GM18505 (cell line): ENCODE results near the gene RGP1.

Source experiments
- ATAC-seq: cut with Tn5 transposase; IDR thresholded peaks from one replicate; pipeline ENCODE4 v1.9.1; 2021; ENCODE audit not compliant: unreplicated experiment
- POLR2A ChIP-seq: IDR thresholded peaks from 4 replicates; pipeline ENCODE4 v1.6.1; 2011; ENCODE audit warnings: borderline replicate concordance; ENCODE audit not compliant: insufficient read depth, insufficient read length; ENCODE audit errors: extremely low read depth

The RGP1 gene

DNA sequence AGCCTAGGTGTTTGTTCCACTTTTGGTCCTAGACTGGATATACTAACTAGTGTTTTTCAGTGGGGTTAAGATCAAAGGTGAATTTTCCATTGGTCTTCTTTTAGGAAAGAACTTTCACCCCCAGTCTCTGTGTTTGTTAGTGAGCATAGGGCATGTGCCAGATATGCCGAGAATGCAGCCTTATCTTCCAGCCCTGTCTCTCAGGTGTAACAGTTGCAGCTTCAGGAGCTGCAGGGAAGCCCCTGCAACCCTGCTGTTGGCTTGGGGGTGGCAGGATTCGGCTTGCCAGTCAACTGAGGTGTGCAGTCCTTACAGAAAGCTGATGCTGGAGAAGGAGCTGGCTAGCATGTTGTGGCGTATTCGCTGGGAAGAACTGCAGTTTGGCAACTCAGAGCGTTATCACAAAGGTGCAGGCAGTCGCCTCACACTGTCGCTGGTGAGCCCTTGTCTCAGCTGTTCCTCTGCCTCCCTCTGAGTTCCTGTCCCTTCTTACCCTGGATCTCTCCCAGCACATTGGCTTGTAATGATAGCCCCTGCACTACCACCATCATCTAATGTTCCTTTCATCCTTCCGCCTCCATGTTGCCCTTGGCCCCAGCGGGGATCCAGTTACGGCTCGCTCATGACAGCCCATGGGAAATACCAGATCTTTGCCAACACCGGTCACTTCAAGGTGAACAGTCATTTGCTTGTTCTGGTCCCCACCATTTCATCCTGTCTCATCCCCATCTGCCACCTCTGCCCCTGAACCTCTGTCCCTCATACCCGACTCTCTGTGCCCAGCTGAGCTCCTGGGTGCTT is 52.4 kb downstream of the RGP1 start:
- ATAC-seq, result no peak
- no peak for TF ChIP-seq POLR2A

DNA sequence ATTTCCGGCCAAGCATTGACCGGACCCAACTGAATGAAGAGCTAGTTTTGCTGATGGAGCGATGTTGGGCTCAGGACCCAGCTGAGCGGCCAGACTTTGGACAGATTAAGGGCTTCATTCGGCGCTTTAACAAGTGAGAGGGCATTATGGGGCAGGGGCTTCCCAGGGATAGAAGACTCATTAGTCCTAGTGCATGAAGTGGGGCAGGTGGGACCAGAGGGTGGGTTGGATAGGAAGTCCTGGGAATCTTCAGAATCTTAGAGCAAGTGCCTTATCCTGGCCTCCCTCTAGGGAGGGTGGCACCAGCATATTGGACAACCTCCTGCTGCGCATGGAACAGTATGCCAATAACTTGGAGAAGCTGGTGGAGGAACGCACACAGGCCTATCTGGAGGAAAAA is 57.0 kb downstream of the RGP1 start:
- TF ChIP-seq POLR2A, result no peak
- ATAC-seq, result no peak
